SU-DHL-6 (cell line): ENCODE data around the gene SRSF7.

Source experiments
- H2AFZ ChIP-seq: fragments of 200-600 bp; sonication (generic); 2 replicates; pipeline ENCODE4 v1.6.1; 2014; ENCODE audit warnings: low read depth, mild to moderate bottlenecking, moderate library complexity, mixed read lengths, antibody characterized with exemption, low read length; ENCODE audit not compliant: severe bottlenecking
- H3F3A ChIP-seq: fragments of 200-600 bp; shearing (Covaris generic); 2 replicates; pipeline ENCODE4 v1.6.0; 2016; ENCODE audit warnings: antibody characterized with exemption, mild to moderate bottlenecking; ENCODE audit not compliant: insufficient read depth
- H3K27ac ChIP-seq: fragments of 200-600 bp; sonication (generic); 2 replicates; pipeline ENCODE4 v1.5.1; 2016; ENCODE audit warnings: low read depth, mild to moderate bottlenecking, low read length, moderate library complexity, mixed read lengths
- H3K27me3 ChIP-seq: fragments of 200-600 bp; sonication (generic), shearing (Covaris generic); 2 replicates; pipeline ENCODE4 v1.6.0; 2014; ENCODE audit warnings: mild to moderate bottlenecking, low read length
- H3K36me3 ChIP-seq: fragments of 200-600 bp; sonication (generic); 2 replicates; pipeline ENCODE4 v1.6.1; 2014; ENCODE audit warnings: mild to moderate bottlenecking, low read length, mixed read lengths
- H3K4me2 ChIP-seq: fragments of 300-600, 200-600 bp; shearing (Covaris generic), sonication (generic); 2 replicates; pipeline ENCODE4 v1.6.0; 2014; ENCODE audit warnings: low read length, low read depth, mild to moderate bottlenecking; ENCODE audit not compliant: poor library complexity, severe bottlenecking
- H3K4me3 ChIP-seq: fragments of 200-600 bp; sonication (generic); 2 replicates; pipeline ENCODE4 v1.5.1; 2014; ENCODE audit warnings: antibody characterized with exemption, low read length, mild to moderate bottlenecking, mixed read lengths; ENCODE audit not compliant: insufficient read depth, poor library complexity, severe bottlenecking
- H3K79me2 ChIP-seq: fragments of 200-600 bp; sonication (generic); 2 replicates; pipeline ENCODE4 v1.6.1; 2014; ENCODE audit warnings: mild to moderate bottlenecking, low read length, moderate library complexity; ENCODE audit not compliant: insufficient read depth
- H3K9ac ChIP-seq: fragments of 200-600 bp; sonication (generic); 2 replicates; pipeline ENCODE4 v1.7.0; 2014; ENCODE audit warnings: mild to moderate bottlenecking, low read length
- H3K9me2 ChIP-seq: fragments of 200-600 bp; sonication (generic); replicated peaks from 2 replicates; pipeline ENCODE4 v1.6.1; 2014; ENCODE audit warnings: low read length; ENCODE audit not compliant: insufficient read depth
- H3K9me3 ChIP-seq: fragments of 200-600 bp; sonication (generic); 2 replicates; pipeline ENCODE4 v1.6.1; 2014; ENCODE audit warnings: low read length, mixed read lengths; ENCODE audit not compliant: insufficient read depth
- H4K20me1 ChIP-seq: fragments of 200-600 bp; sonication (generic); 2 replicates; pipeline ENCODE4 v1.6.1; 2014; ENCODE audit warnings: low read depth, mild to moderate bottlenecking, antibody characterized with exemption, low read length, moderate library complexity, mixed read lengths
- EZH2phosphoT487 ChIP-seq: fragments of 200-600 bp; sonication (generic), shearing (Covaris generic); conservative IDR thresholded peaks from 2 replicates; pipeline ENCODE4 v1.6.1; 2018; ENCODE audit warnings: mild to moderate bottlenecking, antibody characterized with exemption, low read length, moderate library complexity, mixed read lengths
- TF ChIP-seq, protein P1 (sequence below): fragments of 200-600 bp; sonication (generic); IDR thresholded peaks from one replicate; pipeline ENCODE4 v1.5.1; 2017; ENCODE audit warnings: antibody characterized with exemption, mild to moderate bottlenecking, low read length, moderate library complexity; ENCODE audit not compliant: insufficient read depth, poor library complexity, severe bottlenecking

Gene SRSF7

GRCh38 chr2:38791744-38792143, 40.6 kb upstream of the SRSF7 start:
- H3K4me2 ChIP-seq = no peak overlapping the region
- H3K27me3 ChIP-seq = no peaks in the 10 kb centered on the region
- H3K27ac ChIP-seq = no peak overlapping the region
- no peaks in the 10 kb centered on the region for H4K20me1 ChIP-seq
- H3K9me2 ChIP-seq = no peaks in the 10 kb centered on the region
- H3K4me3 ChIP-seq = no peak overlapping the region
- no peaks in the 10 kb centered on the region for H3K9me3 ChIP-seq
- H3K79me2 ChIP-seq = no peaks in the 10 kb centered on the region
- no peak overlapping the region for H3K9ac ChIP-seq
- H3F3A ChIP-seq = no peaks in the 10 kb centered on the region
- TF ChIP-seq EZH2phosphoT487 = no peak
- TF ChIP-seq, protein P1, sequence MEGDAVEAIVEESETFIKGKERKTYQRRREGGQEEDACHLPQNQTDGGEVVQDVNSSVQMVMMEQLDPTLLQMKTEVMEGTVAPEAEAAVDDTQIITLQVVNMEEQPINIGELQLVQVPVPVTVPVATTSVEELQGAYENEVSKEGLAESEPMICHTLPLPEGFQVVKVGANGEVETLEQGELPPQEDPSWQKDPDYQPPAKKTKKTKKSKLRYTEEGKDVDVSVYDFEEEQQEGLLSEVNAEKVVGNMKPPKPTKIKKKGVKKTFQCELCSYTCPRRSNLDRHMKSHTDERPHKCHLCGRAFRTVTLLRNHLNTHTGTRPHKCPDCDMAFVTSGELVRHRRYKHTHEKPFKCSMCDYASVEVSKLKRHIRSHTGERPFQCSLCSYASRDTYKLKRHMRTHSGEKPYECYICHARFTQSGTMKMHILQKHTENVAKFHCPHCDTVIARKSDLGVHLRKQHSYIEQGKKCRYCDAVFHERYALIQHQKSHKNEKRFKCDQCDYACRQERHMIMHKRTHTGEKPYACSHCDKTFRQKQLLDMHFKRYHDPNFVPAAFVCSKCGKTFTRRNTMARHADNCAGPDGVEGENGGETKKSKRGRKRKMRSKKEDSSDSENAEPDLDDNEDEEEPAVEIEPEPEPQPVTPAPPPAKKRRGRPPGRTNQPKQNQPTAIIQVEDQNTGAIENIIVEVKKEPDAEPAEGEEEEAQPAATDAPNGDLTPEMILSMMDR = no peak
- no peak overlapping the region for H2AFZ ChIP-seq
- no peaks in the 10 kb centered on the region for H3K36me3 ChIP-seq

GRCh38 chr2:38789691-38790090, 38.5 kb upstream of the SRSF7 start:
- Histone ChIP-seq H3K9me3 (no peaks in the 10 kb centered on the region), H3K36me3 (no peaks in the 10 kb centered on the region), H3K4me2 (no peak overlapping the region), H3K27ac (no peak overlapping the region), H3K79me2 (no peaks in the 10 kb centered on the region), H4K20me1 (no peaks in the 10 kb centered on the region), H3K4me3 (no peak overlapping the region), H2AFZ (no peak overlapping the region), H3K9ac (no peak overlapping the region), H3K9me2 (no peaks in the 10 kb centered on the region), H3F3A (no peaks in the 10 kb centered on the region), H3K27me3 (no peaks in the 10 kb centered on the region)
- TF ChIP-seq EZH2phosphoT487 = no peak
- TF ChIP-seq, protein P1 = no peak

- no peaks in the 10 kb centered on the region for H4K20me1 ChIP-seq
- H3K36me3 ChIP-seq = no peaks in the 10 kb centered on the region
- H3K9me2 ChIP-seq = no peaks in the 10 kb centered on the region
- no peaks in the 10 kb centered on the region for H3K9me3 ChIP-seq
- no peaks in the 10 kb centered on the region for H3K79me2 ChIP-seq
- TF ChIP-seq, protein P1 = no peak
- H3K9ac ChIP-seq = no peak overlapping the region
- H3K4me3 ChIP-seq = no peak overlapping the region
- H3K27ac ChIP-seq = no peak overlapping the region
- peaks cover 4% of the 10 kb centered on the region; the same call in 1 of the 2 replicates for H3F3A ChIP-seq
- H2AFZ ChIP-seq = no peak overlapping the region
- no peak overlapping the region for H3K4me2 ChIP-seq
- H3K27me3 ChIP-seq = no peaks in the 10 kb centered on the region
Measured at GRCh38 chr2:38788306-38788705, 37.1 kb upstream of the SRSF7 start.
